HG02981 (cell line): ENCODE results near the gene FRMD1.

Source experiments
- ATAC-seq: cut with Tn5 transposase; IDR thresholded peaks from one replicate; pipeline ENCODE4 v1.9.1; 2021; ENCODE audit warnings: mild to moderate bottlenecking, moderate library complexity; ENCODE audit not compliant: unreplicated experiment

Gene FRMD1

DNA sequence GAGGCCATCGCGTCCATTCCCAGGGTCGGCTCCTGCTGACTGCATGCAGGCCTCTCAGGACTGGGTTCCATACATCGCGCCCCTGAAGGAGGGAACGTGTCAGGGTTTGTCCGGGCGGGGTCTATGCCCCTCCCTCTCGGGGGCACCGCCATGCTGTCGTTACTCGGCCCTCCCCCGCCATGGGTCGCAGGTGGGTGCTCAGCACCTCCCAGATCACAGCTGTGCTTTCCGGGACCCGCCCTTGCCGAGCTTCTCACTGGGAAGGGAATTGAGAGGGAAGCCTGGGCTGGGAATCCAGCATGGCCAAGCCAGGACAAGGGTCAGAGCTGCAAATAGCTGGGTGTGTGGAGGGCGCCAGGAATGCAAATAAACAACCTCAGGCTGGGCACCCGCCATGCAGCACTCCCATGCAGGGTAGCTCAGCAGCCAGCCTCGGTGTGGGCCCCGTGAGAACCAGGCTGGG lies at the start of gene FRMD1:
Gene FRMD1, minus strand, starts transcription at position 270 of the 463 bp plus-strand sequence. Its CDS starts 118 bp downstream, at position 152.
- no peak for ATAC-seq

DNA sequence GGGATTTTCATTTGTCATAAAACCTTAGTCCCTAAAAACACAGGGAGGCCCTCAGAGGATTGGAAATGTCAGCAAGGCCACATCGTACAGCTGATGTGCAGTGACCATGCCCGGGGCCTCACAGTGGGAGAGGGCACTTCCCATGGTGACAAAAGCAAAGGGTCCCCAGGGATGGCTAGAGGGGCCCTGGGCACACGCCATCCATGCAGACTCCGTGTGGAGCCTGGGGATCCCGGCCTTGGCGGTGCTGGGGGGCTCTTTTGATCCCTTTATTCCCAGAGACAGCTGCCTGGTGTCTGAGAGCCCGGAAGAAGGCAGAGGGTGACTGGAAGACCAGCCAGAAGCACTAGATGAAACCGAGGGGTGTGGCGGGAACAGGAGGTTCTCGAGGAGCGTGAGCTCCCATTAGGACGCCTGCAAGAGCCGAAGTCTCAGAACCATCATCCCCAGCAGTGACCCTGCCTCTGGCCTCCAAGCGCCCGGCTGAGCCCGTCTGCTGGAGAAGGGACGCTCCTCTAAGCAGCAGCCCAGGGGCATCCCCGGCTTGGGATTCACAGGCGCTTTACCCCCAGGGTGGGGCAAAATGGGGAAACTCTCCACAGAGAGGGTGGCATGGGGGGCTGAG lies 49.1 kb upstream of the FRMD1 start:
- ATAC-seq = no peak

DNA sequence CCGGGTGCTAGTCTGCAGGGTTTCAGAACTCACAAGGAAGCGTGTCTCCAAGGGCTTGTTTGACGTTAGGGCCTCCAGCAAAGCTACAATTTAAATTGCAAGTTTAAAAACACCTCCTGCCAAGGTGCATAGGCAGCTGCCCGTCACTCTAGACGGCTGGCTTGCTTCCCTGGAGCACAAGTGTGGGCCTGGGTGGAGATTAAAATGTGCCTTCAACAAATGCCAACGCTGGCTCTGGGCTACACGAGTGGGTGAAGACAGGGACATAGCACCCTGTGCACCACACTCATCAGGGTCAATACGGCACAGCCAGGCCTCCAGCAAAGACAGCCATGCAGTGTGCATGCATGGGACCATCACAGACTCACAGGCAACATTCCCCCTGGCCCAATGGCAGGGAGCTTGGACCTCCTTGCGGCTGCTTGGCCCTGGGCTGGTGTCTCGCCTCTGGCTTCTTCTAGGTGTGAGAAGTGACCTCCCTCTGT lies 48.4 kb upstream of the FRMD1 start:
- no peak for ATAC-seq

DNA sequence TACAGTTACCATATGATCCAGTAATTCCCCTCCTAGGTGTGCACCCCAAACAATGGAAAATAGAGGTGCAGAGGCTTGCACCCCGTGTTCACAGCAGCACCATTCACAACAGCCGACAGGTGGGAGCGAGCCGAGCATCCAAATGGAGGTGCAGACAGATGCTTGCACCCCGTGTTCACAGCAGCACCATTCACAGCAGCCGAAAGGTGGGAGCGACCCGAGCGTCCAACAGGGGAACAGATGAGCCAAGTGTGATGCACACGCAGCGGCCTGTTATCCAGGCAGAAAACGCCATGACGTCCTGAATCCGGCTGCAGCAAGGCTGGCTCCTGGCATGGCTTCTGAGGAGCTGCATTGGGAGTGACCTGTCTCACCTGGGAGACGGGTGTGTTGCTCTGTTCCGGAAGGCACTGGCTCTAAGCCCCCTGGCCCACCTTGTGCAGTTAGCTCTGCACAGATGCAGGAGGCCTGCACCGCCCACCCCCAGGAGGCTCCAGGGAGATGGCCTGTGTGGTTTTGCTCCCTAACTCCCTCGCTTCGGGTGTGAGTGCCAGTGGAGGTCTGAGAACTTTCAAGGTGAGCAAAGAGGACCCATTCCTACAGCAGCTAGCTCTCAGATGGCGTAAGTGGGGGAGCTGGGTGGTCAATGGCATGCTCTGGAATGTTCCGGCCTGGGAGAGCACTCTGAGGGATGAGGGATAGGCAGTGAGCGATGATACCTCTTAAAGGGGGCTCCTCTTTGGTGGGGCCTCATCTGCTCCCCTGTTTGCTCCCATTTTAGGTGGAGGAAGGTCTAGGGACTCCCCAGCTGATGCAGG lies 47.8 kb upstream of the FRMD1 start:
- ATAC-seq = no peak

DNA sequence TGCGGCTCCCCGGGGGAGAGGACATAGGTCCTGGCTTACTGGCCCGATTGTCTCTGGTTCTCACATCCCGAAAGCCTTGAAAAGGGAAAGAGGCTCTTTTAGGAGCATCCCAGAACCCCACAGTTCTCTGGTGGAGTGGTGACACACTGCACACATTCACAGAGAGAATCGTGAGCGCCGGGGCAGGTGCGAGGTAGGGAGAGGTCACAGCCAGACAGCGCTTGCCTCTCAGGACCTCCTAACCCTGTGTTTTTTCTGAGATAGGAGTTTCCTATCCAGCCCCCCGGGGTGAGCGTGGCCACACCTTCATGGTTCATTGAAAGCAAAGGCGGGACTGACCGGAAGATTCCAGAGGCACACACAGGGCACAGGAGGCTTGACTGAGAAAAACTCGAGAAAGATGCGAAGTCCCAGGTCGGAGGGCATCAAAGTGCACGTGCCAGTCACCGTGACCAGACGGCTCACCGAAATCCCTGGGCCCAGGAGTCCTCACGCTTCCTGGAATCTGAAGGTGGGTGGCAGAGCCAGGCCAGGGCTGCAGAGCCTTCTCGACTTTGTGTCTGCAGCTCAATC lies 46.5 kb upstream of the FRMD1 start:
- no peak for ATAC-seq

DNA sequence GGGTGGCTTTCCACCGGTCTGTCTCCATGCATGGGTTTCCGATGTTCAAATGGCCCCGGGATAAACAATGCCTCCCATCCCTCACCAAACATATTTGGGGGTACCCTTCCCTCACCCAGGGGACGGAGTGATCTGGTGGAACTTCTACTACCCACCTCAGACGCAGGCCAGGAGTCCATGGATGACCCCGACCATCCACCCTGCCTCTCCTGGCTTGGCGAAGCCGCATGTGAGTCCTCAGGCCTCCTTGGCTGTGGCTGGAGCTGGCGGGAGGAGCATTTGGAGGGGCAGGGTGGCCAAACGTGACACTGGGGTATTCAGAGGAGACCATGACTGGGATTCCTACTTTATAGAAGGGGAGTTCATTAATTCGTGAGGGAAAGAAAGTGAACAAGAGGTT lies 45.9 kb upstream of the FRMD1 start:
- ATAC-seq = no peak

DNA sequence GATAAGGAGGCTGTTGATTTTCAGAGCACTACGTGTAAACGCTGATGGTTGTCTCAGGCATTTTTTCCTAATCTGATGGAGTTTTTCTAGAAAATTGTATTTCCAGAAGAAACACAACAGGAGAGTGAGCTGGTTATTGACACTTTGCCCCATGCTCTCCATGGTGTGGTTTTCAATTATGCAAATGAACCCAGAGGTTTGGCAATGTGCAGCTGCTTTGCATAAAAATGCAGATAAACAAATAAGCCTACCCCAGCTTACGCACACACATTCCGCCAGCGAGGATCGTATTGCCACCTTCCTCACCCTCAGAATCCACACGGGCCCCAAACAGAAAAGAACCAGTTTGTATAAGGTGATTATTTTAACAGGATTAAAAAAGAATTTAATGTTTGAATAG lies 45.1 kb upstream of the FRMD1 start:
- no peak for ATAC-seq

DNA sequence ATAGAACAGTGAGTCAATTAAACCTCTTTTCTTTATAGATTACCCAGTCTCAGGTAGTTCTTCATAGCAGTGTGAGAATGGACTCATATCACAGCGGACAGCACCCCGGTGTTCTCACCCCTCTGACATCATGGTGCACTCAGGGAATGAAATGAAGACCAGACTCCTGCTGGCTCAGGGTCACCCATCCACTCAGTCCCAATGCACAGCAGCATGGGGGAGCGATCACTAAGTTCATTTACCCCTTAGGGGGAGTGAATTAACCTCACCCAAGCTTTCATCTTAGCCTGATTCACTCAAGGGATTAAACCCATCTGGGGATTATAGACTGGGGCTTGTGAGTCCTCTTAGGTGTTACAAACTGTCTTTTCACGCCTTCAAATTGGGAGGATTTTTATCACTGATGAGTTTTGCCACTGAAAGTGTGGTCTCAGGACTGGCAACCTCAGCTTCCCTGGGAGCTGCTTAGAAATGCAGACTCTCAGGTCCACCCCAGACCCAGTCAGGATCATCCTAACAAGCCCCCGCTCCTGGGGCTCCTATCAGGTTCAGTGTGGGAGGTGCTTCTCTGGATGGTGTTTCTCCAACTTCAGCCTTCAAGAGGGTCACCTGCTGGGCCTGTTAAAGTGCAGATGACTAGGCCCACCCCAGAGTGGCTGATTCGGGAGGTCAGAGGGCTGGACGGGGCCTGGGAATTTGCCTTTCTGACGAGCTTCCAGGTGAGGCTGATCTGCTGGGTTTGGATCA lies 44.3 kb upstream of the FRMD1 start:
- ATAC-seq = no peak

DNA sequence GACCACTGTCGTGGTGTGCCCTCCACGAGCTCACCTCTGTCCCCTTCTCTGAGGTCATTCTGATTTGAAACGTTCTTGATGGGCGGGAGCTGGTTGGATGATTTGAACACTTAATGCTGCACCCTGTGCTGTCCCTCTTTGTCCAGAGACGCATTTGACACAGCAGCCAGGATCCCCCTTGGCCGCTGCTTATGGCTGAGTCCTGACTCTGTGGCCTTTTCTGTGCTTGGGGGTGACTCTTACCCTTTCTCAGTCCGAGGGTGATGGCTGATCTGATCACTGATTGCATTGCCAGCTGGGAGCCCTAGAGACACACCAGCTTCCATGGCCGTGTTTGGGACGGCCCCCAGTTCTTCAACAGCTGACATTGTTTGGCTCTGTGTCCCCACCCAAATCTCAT lies 43.5 kb upstream of the FRMD1 start:
- ATAC-seq = no peak

DNA sequence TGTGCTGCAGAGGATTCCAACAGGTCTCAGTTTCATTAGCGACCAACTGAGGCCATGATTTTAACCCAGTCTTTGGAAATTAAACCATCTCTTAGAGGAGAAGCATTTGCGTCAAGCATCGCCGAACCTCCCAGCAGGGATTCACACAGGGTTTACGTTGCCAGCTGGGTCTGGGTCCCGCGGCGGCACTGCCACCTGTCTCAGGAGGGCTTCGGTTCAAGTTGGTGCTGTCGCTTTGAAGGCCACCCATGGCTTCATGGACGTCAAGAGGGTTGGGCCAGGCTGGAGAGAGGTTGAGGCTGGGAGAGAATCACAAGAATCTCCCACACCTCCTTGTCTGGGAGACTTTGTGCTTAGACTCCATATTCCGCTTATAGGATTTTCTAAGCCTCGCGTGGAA lies 43.0 kb upstream of the FRMD1 start:
- no peak for ATAC-seq

DNA sequence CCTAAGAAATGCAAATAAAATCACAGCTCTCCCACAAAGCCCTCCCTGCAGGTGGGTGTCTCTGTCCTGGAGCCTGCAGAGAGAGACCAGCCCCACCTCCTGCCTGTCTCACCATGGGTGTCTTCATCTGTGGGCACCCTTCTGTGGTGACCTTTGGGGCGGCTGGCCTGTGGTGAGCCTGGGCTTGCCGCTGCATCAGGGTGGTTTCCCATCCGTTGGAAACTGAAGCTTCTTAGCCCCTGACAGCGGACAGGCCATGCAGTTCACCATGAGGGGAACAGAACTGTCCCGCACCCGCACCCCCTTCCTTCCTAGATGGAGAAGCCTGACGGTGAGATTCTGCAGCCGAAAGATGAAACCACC lies 42.3 kb upstream of the FRMD1 start:
- ATAC-seq = no peak

DNA sequence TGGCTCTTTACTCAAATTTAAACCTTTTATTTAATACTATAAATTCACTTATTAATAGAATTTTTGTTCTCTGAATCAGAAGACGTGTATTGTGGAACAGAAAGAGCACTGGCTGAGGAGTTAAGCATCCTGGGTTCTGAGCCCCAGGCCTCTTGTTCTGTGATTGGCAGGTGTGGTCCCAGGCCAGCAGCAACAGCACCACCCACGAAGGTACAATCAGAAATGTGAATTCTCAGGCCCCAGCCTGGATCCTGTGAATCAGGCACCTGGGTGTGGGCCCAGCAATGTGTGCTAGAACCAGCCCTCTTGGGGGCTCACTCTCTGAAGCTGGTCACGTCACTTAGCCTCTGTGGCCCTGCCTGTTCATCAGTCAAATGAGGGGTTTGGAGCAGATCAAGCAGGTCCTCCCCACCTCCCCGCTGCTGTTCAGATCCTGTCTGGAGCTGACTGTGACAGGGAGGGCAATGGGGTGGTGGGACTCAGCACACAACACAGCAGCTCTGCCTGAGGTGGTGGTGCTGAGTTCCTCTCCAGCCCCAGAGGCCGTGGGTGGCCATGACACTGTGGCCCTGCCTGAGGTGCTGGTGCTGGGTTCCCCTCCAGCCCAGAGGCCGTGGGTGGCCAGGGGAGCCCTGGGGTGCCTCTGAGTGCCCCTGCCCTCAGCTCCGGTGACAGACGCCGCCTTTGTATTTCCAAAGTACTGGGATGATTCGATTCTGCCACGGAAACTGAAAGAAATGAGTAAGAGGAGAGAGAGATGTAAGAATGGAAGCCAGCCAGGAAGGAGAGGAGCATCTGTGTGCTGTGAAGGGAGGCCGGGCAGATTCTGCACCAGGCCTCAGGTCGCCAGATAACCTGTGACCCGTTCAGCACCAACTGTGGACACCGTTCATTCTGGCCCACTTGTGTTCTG lies 41.6 kb upstream of the FRMD1 start:
- ATAC-seq = no peak

DNA sequence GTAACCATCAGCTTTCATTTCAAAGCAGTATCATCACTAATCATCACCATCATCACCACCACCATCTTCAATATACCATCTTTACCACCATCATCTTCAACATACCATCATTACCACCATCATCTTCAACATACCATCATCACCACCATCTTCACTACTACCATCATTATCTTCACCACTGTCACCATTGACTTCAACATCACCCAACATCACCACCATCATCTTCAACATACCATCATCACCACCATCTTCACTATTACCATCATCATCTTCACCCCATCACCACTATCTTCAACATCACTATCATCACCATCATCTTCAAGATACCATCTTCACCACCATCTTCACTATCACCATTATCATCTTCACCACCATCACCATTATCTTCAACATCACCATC lies 40.5 kb upstream of the FRMD1 start:
- no peak for ATAC-seq

DNA sequence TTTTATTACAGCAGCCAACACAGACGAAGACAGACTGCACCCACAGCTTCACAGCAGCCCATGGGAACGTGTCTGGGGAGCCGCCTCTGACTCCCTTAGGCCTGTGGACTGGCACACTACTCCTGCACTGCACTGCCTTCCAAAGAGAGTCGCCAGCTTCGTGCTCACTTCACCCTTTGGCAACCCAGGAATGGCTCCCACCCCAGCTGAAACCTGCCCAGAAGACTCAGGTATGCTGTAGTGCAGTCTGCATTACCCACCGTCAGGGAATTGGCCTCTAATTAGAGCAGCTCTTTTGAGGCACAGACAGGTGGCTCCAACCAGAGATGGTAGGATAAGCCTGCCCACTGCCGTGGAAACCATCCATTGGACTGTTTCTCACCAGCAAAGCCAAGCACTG lies 39.9 kb upstream of the FRMD1 start:
- ATAC-seq = no peak

DNA sequence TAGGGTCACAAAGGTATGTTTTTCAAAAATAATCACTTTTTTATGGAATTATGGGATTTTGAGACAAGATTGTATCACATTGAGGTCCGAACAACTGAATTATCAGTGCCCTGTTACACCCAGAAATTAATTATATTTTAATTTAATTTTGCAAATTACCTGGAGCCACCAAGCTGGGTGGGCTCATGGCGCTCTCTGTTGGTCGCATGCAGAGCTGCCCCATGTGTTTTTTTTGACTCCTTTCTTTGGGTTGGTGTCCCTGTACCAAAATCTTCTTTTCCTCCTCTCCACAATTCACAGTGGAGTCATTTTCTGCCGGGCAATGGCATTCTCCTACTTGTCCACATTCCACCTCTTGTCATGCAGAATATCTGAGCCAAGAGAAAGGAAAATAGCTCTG lies 38.9 kb upstream of the FRMD1 start:
- ATAC-seq = no peak

DNA sequence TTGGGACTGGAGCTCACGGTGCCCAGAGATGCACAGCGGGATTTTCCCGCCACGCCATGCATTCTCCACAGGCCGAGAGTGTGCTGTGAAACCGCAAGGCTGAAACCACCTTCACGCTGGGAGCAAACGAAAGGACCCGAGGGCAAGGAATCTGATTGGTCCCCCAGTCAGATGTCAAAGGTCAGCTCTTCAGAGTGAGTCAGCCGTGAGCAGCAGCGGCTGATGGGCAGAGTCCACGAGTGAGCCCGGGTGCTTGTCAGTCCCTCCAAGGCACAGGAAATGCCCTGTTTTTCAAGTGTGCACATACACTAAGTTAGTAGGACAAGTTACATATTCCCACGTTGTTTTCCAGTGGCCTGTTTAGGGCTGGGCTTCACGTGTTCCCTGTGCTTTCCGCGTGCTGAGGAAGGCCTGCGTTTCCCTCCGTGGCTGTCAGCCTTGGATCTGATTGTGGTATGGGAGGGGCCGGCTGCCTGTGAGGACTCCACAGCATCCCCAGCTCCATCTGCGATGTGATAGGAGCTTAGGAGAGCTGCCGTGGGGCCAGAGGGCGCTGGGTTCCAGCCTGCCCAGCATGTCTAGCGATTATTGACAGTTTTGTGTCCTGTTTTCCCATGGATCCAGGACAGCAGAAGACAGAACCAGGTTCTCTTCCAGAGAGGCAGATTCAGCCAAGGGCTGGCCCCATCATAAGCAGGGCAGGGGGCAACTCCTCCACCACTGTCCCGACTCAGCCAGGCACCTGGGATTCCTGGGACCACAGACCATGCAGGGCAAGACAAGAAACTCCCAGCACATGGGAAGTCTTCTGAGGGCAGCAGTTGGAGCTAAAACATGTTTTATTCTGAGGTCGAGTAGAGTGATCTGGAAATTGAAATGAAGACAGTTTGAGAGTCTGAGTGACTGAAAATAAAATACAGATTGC lies 38.2 kb upstream of the FRMD1 start:
- no peak for ATAC-seq

DNA sequence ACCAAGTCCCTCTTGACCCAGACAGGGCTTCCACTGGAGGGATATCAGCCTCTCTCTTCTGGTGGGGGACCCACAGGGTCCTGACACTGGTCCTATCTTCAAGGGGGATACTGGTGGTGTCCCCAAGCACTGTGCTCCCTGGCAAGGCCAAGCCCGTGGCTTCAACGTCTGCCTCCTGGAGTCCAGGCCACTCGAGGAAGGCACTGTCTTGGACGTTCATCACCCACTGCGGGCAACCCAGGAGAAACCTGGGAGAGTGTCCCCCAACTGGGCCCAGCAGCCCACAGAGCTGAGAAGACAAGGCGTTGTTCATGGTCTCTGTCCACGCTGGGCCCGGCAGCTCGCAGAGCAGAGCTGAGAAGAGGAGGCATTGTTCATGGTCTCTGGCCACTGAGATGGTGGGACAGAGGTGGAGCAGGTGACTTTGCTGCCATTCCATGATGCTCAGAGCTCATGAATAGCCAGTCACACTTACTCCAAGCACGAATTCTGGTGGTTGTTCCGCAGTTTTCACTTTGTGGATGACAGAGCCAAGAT lies 37.5 kb upstream of the FRMD1 start:
- no peak for ATAC-seq

DNA sequence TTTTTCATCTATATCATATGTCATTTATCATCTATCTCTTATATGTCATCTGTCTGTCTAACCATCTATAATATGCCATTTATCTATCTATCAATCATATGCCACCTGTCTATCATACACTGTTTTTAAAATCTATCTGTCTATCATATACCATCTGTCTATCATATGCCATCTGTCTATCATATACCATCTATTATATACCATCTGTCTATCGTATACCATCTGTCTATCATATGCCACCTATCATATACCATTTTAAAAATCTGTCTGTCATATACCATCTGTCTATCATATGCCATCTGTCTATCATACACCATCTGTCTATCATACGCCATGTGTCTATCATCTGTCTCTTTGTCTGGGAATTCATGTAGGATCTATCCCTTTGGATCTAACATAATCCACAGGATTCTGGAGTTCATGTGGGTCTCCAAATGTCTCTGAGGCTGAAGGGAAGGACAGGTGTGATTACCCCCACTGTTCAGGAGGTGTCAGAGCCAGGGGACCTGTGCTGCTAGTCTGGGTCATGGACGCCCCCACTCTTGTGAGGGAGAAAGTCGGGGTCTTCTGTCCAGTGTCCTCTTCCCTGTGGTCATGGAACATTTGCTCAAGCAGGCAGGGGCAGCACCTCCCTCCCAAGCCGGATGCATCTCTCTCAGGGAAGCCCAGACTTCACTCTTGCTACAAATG lies 36.9 kb upstream of the FRMD1 start:
- no peak for ATAC-seq
